Left ventricle myocardium inferior (tissue), 1 donor: ENCODE data around the gene SGF29. TPM values are rescaled to one million over a fixed set of nuclear protein-coding genes. Genes with fewer than 3 reads are reported as not detected.

Source experiments
- DNase-seq: peaks from one replicate; pipeline ENCODE4 v3.0.0-alpha.2; 2020
- H3K27ac ChIP-seq: fragments of 200-600 bp; replicated peaks from 2 replicates; pipeline ENCODE4 v1.8.0; 2021
- H3K27me3 ChIP-seq: fragments of 200-600 bp; 2 replicates; pipeline ENCODE4 v1.8.0; 2021; ENCODE audit warnings: low read depth
- H3K36me3 ChIP-seq: fragments of 200-600 bp; 2 replicates; pipeline ENCODE4 v1.8.0; 2021
- H3K4me1 ChIP-seq: fragments of 200-600 bp; 2 replicates; pipeline ENCODE4 v1.8.0; 2021
- H3K4me3 ChIP-seq: fragments of 200-600 bp; 2 replicates; pipeline ENCODE4 v1.8.0; 2021; ENCODE audit warnings: mild to moderate bottlenecking, moderate library complexity
- H3K9me3 ChIP-seq: fragments of 200-600 bp; replicated peaks from 2 replicates; pipeline ENCODE4 v1.8.0; 2021
- intact Hi-C: fragments of 100-400 bp; cut with micrococcal nuclease; formaldehyde crosslinking; loops from one replicate; pipeline ENCODE4 v1.11.0; 2022
- total RNA-seq: library from RNA; stranded (reverse); fragmentation: NEBNext Ultra II Directional; extraction: Animal tissue kit (Norgen Biotek cat#: 25700); gene quantifications from one replicate; pipeline ENCODE4 v1.2.1, GENCODE V29; 2021
- TF ChIP-seq, protein P1 (sequence below): fragments of 200-600 bp; IDR thresholded peaks from 2 replicates; pipeline ENCODE4 v1.8.0; 2021; ENCODE audit warnings: antibody characterized with exemption, mild to moderate bottlenecking, borderline replicate concordance
- donor health status: DM: no; HTN: yes; CAD: no; lungs with severe emphysema.

The SGF29 gene
- total RNA-seq, 1 donor from 2014 or later: 16.5 TPM

DNA sequence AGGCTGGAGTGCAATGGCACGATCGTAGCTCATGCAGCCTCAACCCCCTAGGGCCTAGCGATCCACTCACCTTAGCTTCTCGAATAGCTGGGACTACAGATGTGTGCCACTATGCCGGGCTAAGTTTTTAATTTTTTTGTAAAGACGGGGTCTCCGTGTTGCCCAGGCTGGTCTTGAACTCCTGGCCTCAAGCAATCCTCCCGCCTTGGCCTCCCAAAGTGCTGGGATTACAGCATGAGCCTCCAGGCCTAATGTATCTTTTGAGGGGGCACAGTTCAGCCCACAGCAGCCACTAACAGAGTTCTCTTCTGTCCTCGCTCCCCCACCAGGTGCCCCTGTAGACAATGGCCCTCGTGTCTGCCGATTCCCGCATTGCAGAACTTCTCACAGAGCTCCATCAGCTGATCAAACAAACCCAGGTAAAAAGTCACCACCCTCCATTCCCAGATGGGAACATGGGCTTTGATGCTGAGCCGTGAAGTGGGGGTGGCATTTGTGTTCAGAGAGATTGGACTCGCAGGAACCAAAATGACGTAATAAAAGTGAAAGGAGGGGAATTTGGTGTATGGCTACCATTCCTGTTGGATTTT is 27.1 kb downstream of the SGF29 start:
- no peak for DNase-seq
- H3K4me1 ChIP-seq: peaks cover 7% of the 10 kb centered on the region
- intact Hi-C loops: no loop called here
- TF ChIP-seq, protein P1, sequence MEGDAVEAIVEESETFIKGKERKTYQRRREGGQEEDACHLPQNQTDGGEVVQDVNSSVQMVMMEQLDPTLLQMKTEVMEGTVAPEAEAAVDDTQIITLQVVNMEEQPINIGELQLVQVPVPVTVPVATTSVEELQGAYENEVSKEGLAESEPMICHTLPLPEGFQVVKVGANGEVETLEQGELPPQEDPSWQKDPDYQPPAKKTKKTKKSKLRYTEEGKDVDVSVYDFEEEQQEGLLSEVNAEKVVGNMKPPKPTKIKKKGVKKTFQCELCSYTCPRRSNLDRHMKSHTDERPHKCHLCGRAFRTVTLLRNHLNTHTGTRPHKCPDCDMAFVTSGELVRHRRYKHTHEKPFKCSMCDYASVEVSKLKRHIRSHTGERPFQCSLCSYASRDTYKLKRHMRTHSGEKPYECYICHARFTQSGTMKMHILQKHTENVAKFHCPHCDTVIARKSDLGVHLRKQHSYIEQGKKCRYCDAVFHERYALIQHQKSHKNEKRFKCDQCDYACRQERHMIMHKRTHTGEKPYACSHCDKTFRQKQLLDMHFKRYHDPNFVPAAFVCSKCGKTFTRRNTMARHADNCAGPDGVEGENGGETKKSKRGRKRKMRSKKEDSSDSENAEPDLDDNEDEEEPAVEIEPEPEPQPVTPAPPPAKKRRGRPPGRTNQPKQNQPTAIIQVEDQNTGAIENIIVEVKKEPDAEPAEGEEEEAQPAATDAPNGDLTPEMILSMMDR: no peak
- no peak overlapping the region for H3K27ac ChIP-seq
- peaks cover 55% of the 10 kb centered on the region for H3K36me3 ChIP-seq
- no peak overlapping the region for H3K4me3 ChIP-seq
- no peaks in the 10 kb centered on the region for H3K27me3 ChIP-seq
- no peaks in the 10 kb centered on the region for H3K9me3 ChIP-seq

DNA sequence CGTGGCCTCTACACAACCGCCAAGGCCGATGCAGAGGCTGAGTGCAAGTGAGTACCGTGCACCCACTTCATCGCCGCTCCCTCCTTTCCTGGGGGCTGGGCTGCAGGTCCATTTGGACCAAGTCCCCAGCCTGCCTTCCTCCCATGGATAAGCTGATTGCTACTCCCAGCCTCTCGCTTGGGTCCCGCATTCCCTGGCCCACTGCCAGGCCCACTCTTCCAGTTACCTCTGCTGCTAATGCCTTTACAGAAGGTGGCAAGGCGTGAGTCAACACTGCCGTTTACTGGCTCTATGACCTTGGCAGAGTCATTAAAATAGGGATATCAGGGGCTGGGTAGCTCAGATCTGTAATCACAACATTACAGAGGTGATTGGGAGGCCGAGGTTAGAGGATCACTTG is 32.0 kb downstream of the SGF29 start:
- TF ChIP-seq, protein P1: no peak
- no peak for DNase-seq
- H3K36me3 ChIP-seq: peaks cover 96% of the 10 kb centered on the region
- peaks cover 8% of the 10 kb centered on the region for H3K4me1 ChIP-seq
- H3K27ac ChIP-seq: no peak overlapping the region
- no peak overlapping the region for H3K4me3 ChIP-seq
- intact Hi-C loops: no loop called here
- no peaks in the 10 kb centered on the region for H3K27me3 ChIP-seq
- no peaks in the 10 kb centered on the region for H3K9me3 ChIP-seq

DNA sequence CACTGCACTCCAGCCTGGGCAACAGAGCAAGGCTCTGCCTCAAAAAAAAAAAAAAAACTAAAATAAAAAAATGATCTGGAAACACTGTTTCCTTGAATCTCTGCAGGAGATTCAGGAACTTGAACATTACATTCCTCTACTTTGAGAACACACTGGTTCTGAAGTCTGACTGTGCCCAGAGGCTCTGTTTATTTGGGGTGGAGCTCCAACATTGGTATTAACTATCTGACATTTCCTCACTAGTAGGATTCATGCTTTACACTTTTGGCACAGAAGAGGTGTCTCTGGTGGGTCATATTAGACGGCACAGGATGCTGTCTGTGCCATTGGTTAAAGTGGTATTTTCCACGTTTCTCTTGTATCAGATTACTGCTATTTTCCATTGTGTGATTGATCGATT is 32.7 kb downstream of the SGF29 start:
- H3K4me1 ChIP-seq: peaks cover 8% of the 10 kb centered on the region
- H3K36me3 ChIP-seq: peaks cover 96% of the 10 kb centered on the region
- TF ChIP-seq, protein P1: no peak
- no peaks in the 10 kb centered on the region for H3K27me3 ChIP-seq
- no peak overlapping the region for H3K27ac ChIP-seq
- intact Hi-C loops: no loop called here
- H3K4me3 ChIP-seq: no peak overlapping the region
- no peak for DNase-seq
- no peaks in the 10 kb centered on the region for H3K9me3 ChIP-seq

DNA sequence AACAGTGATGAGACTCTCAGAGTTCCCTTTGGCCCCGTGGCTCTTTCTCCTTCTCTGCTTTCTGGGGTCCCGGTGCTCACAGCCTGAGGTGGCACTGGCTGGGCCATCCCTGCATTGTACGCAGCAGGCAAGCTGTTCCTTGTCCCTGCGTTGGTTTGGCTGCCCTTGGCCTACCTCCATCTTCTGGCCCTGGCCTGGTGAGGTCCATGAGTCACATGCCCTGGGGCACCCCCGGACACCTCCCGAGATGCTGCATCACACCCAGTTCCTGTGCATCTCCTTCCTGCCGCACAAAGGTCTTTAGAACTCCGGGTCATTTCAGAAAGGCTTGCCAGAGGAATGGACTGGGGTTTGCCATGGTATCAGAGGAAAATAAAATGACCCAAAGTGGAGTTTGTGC is 33.7 kb downstream of the SGF29 start:
- Histone ChIP-seq H3K4me1 (peaks cover 8% of the 10 kb centered on the region), H3K36me3 (peaks cover 90% of the 10 kb centered on the region), H3K27me3 (no peaks in the 10 kb centered on the region), H3K27ac (no peak overlapping the region), H3K4me3 (no peak overlapping the region), H3K9me3 (no peaks in the 10 kb centered on the region)
- DNase-seq: no peak
- intact Hi-C loops: no loop called here
- TF ChIP-seq, protein P1: no peak

DNA sequence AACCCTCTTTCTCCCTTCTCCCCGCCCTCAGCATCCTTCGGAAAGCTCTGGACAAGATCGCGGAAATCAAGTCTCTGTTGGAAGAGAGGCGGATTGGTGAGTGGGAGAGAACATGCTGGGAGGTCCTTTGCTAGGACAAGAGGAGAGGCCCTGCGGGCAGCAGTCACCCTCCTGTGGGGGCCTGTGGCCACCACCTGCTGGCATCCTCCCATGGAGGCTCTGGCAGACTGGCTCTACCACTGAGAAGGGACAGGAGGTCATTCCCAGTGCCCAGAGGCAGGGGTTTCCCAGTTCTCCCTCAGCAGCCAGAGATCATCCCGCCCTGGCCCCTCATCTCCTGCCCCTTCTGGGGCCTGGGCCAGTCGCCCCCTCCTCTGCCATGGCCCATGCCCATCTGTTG is 35.3 kb downstream of the SGF29 start:
- TF ChIP-seq, protein P1: no peak
- no peak for DNase-seq
- no peak overlapping the region for H3K27ac ChIP-seq
- H3K4me3 ChIP-seq: no peak overlapping the region
- H3K36me3 ChIP-seq: peaks cover 74% of the 10 kb centered on the region
- H3K27me3 ChIP-seq: no peaks in the 10 kb centered on the region
- no peaks in the 10 kb centered on the region for H3K9me3 ChIP-seq
- H3K4me1 ChIP-seq: peaks cover 8% of the 10 kb centered on the region
- intact Hi-C loops: no loop called here
